ENCODE results near the gene STN1. TPM values are rescaled to one million over a fixed set of nuclear protein-coding genes. Genes with fewer than 3 reads are reported as not detected.

Gene STN1
- total RNA-seq, 1 donor from 2014 or later: 42.3 TPM

- peak; percentile 72 for DNase-seq
- intact Hi-C loops (cut with DNase I): no loop called here
- peak; percentile 75 for ATAC-seq
- Histone ChIP-seq H3K9me3 (no peaks in the 10 kb centered on the region), H3K27ac (peak overlapping the region; percentile 58), H3K4me1 (peaks cover 42% of the 10 kb centered on the region), H3K36me3 (peaks cover 50% of the 10 kb centered on the region), H3K27me3 (no peaks in the 10 kb centered on the region), H3K4me3 (no peak overlapping the region)
- TF ChIP-seq CTCF (IDR thresholded peaks at IDR 0.05): peak; percentile 81
These were observed 29.7 kb downstream of the STN1 start for GRCh38 chr10:103888113-103888841.

- peaks cover 55% of the 10 kb centered on the region for H3K36me3 ChIP-seq
- H3K9me3 ChIP-seq: no peaks in the 10 kb centered on the region
- TF ChIP-seq CTCF (IDR thresholded peaks at IDR 0.05): no peak
- H3K4me1 ChIP-seq: peaks cover 28% of the 10 kb centered on the region
- ATAC-seq: no peak
- DNase-seq: no peak
- H3K27ac ChIP-seq: no peak overlapping the region
- no peak overlapping the region for H3K4me3 ChIP-seq
- intact Hi-C loops (cut with DNase I): no loop called here
- no peaks in the 10 kb centered on the region for H3K27me3 ChIP-seq
These were observed 32.4 kb downstream of the STN1 start for GRCh38 chr10:103885617-103886016.

- intact Hi-C loops (cut with DNase I): no loop called here
- Histone ChIP-seq H3K9me3 (no peaks in the 10 kb centered on the region), H3K27ac (no peak overlapping the region), H3K4me1 (peaks cover 21% of the 10 kb centered on the region), H3K4me3 (no peak overlapping the region), H3K36me3 (peaks cover 64% of the 10 kb centered on the region), H3K27me3 (no peaks in the 10 kb centered on the region)
- DNase-seq (no peak), ATAC-seq (peak; percentile 89)
- TF ChIP-seq CTCF (IDR thresholded peaks at IDR 0.05): peak; percentile 75
These were observed 33.3 kb downstream of the STN1 start for GRCh38 chr10:103884681-103885139.

GRCh38 chr10:103882285-103883007 is 35.5 kb downstream of the STN1 start:
- DNase-seq (no peak), ATAC-seq (no peak)
- no peaks in the 10 kb centered on the region for H3K9me3 ChIP-seq
- TF ChIP-seq CTCF (IDR thresholded peaks at IDR 0.05): no peak
- H3K27me3 ChIP-seq: no peaks in the 10 kb centered on the region
- no peak overlapping the region for H3K27ac ChIP-seq
- peaks cover 77% of the 10 kb centered on the region for H3K36me3 ChIP-seq
- intact Hi-C loops (cut with DNase I): no loop called here
- peaks cover 3% of the 10 kb centered on the region for H3K4me1 ChIP-seq
- no peak overlapping the region for H3K4me3 ChIP-seq

GRCh38 chr10:103881416-103882284 is 36.3 kb downstream of the STN1 start:
- H3K36me3 ChIP-seq: peaks cover 75% of the 10 kb centered on the region
- intact Hi-C loops (cut with DNase I): no loop called here
- H3K27me3 ChIP-seq: no peaks in the 10 kb centered on the region
- H3K4me1 ChIP-seq: peaks cover 3% of the 10 kb centered on the region
- H3K4me3 ChIP-seq: no peak overlapping the region
- no peaks in the 10 kb centered on the region for H3K9me3 ChIP-seq
- no peak for DNase-seq
- no peak overlapping the region for H3K27ac ChIP-seq
- no peak for TF ChIP-seq CTCF (IDR thresholded peaks at IDR 0.05)
- ATAC-seq: no peak

All from upper lobe of right lung (tissue), 1 donor.